Kidney glomerular epithelial cell (primary cell): ENCODE measurements around the gene LIMCH1.
"Not testable (repeated sequence)": the region's sequence is repeated elsewhere in the genome, so short reads cannot be mapped to it uniquely, and the experiment has no call there.

Experiments used
- DNase-seq: peaks from one replicate; lab custom pipeline; 2025; lab: John Stamatoyannopoulos, UW

Gene LIMCH1

GRCh38 chr4:41678951-41679350 is 141.0 kb downstream of the LIMCH1 start:
- no peak for DNase-seq

GRCh38 chr4:41679991-41680390 is 142.0 kb downstream of the LIMCH1 start:
- DNase-seq = no peak

- DNase-seq = no peak
Measured at GRCh38 chr4:41681054-41681453, 143.1 kb downstream of the LIMCH1 start.

- no peak for DNase-seq
Measured at GRCh38 chr4:41683326-41683725, 145.4 kb downstream of the LIMCH1 start.

GRCh38 chr4:41686893-41687292 is 148.9 kb downstream of the LIMCH1 start:
- DNase-seq = no peak

- no peak for DNase-seq
Measured at GRCh38 chr4:41687971-41688370, 150.0 kb downstream of the LIMCH1 start.

GRCh38 chr4:41692717-41693345 is 154.9 kb downstream of the LIMCH1 start:
- DNase-seq = peak; percentile 53

GRCh38 chr4:41693629-41694028 is 155.7 kb downstream of the LIMCH1 start:
- peak; percentile 54 for DNase-seq

GRCh38 chr4:41696131-41696530 is 158.2 kb downstream of the LIMCH1 start:
- no peak for DNase-seq

GRCh38 chr4:41696763-41697162 is 158.8 kb downstream of the LIMCH1 start:
- no peak for DNase-seq

GRCh38 chr4:41701983-41702382 is 164.0 kb downstream of the LIMCH1 start:
- no peak for DNase-seq

- DNase-seq = no peak
Measured at GRCh38 chr4:41702770-41703169, 164.8 kb downstream of the LIMCH1 start.

- no peak for DNase-seq
Measured at GRCh38 chr4:41703785-41704184, 165.8 kb downstream of the LIMCH1 start.

- no peak for DNase-seq
Measured at GRCh38 chr4:41709844-41710481, 172.0 kb downstream of the LIMCH1 start.

GRCh38 chr4:41711654-41712053 is 173.7 kb downstream of the LIMCH1 start:
- not testable (repeated sequence) for DNase-seq

GRCh38 chr4:41712425-41712824 is 174.5 kb downstream of the LIMCH1 start:
- no peak for DNase-seq

- DNase-seq = no peak
Measured at GRCh38 chr4:41713768-41714167, 175.8 kb downstream of the LIMCH1 start.

- DNase-seq = no peak
Measured at GRCh38 chr4:41714364-41715000, 176.5 kb downstream of the LIMCH1 start.

GRCh38 chr4:41715155-41715554 is 177.2 kb downstream of the LIMCH1 start:
- DNase-seq = no peak

GRCh38 chr4:41718907-41719306 is 180.9 kb downstream of the LIMCH1 start:
- no peak for DNase-seq

- DNase-seq = no peak
Measured at GRCh38 chr4:41719417-41719816, 181.5 kb downstream of the LIMCH1 start.

- no peak for DNase-seq
Measured at GRCh38 chr4:41722181-41722580, 184.2 kb downstream of the LIMCH1 start.

- DNase-seq = no peak
Measured at GRCh38 chr4:41723286-41723685, 185.3 kb downstream of the LIMCH1 start.
